ENCODE measurements around the gene SWT1.

The SWT1 gene

GRCh38 chr1:185156854-185157598 lies at the start of gene SWT1, which contains the start of gene TRMT1L:
Gene SWT1 (plus strand): TSS chr1:185157167. CDS start chr1:185160842, 3,675 bp downstream.
Gene TRMT1L (minus strand): TSS chr1:185156953. CDS start chr1:185156712, 241 bp downstream.
- TF ChIP-seq CTCF (IDR thresholded peaks at IDR 0.05; ENCODE audit: low read depth, low read length), result no peak
- DNase-seq (ENCODE audit: extremely low read depth, low read depth), result peak; percentile 98

- DNase-seq (ENCODE audit: extremely low read depth, low read depth), result no peak
- TF ChIP-seq CTCF (IDR thresholded peaks at IDR 0.05; ENCODE audit: low read depth, low read length), result no peak
These were observed 48.6 kb upstream of the SWT1 start for GRCh38 chr1:185108321-185108720.

DNA sequence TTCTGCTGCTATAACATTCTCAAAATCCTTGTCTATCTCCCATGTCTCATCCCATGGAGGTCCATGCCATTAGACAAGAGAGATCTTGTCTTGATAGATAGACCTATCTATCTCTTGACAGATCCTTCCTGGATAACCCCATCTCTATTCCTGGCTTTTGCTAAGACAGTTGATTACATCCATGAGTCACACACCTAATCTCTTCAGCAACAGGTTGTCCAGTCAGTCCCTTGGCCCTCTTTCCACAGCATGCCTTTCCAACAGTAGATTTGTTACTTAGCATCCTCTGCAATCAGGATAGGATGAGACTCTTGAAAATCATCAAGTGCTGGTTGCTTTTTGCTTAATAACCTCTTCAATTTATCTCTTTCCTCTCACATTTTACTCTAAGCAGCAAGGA lies 46.8 kb upstream of the SWT1 start:
- no peak for TF ChIP-seq CTCF (IDR thresholded peaks at IDR 0.05; ENCODE audit: low read depth, low read length)
- no peak for DNase-seq (ENCODE audit: extremely low read depth, low read depth)

- no peak for DNase-seq (ENCODE audit: extremely low read depth, low read depth)
- TF ChIP-seq CTCF (IDR thresholded peaks at IDR 0.05; ENCODE audit: low read depth, low read length), result no peak
These were observed 45.1 kb upstream of the SWT1 start for GRCh38 chr1:185111873-185112272.

DNA sequence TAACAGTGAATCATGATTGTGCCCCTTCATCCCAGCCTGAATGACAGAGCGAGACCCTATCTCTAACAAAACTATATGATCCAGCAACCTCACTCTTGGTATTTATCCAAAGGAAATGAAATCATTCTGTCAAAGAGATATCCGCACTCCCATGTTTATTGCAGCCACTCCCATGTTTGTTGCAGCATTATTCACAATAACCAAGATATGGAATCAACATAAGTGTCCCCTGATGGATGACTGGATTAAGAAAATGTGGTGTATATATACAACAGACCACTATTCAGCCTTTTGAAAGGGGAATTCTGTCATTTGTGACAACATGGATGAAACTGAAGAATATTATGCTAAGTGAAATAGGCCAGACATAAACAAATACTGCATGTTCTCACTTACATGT lies 44.6 kb upstream of the SWT1 start:
- TF ChIP-seq CTCF (IDR thresholded peaks at IDR 0.05; ENCODE audit: low read depth, low read length), result no peak

GRCh38 chr1:185129708-185130107 lies 27.3 kb upstream of the SWT1 start:
- no peak for TF ChIP-seq CTCF (IDR thresholded peaks at IDR 0.05; ENCODE audit: low read depth, low read length)
- DNase-seq (ENCODE audit: extremely low read depth, low read depth), result no peak

More for the DNA sequence above, 44.6 kb upstream of the SWT1 start:
- no peak for DNase-seq (ENCODE audit: extremely low read depth, low read depth)

- no peak for TF ChIP-seq CTCF (IDR thresholded peaks at IDR 0.05; ENCODE audit: low read depth, low read length)
- no peak for DNase-seq (ENCODE audit: extremely low read depth, low read depth)
These were observed 24.4 kb upstream of the SWT1 start for GRCh38 chr1:185132534-185132933.
